H1 (cell line): ENCODE measurements around the gene SNAPIN.
A peak's percentile ranks its signal among the peaks of the same experiment; 100 is the strongest.

Experiments used
- ATF2 ChIP-seq: IDR thresholded peaks from 2 replicates; pipeline ENCODE4 v1.6.1; 2012; ENCODE audit warnings: low read length, inconsistent platforms
- CTCF ChIP-seq, 3 experiments: IDR thresholded peaks; 1 replicate in 2 of 3; 2 replicates in 1 of 3; pipeline versions ENCODE4 v1.5.1 to v1.6.1; 2011; ENCODE audit warnings: low read length in 3 of 3, mild to moderate bottlenecking in 3 of 3, inconsistent platforms in 2 of 3, low read depth in 1 of 3, moderate library complexity in 1 of 3; ENCODE audit not compliant: insufficient read depth in 1 of 3; ENCODE audit errors: control extremely low read depth in 1 of 3
- GABPA ChIP-seq: IDR thresholded peaks from 2 replicates; pipeline ENCODE4 v1.6.1; 2011; ENCODE audit warnings: mild to moderate bottlenecking, low read length, moderate library complexity, borderline replicate concordance; ENCODE audit not compliant: insufficient read depth
- MAX ChIP-seq: IDR thresholded peaks from 2 replicates; pipeline ENCODE4 v1.6.1; 2012; ENCODE audit warnings: inconsistent platforms
- POLR2A ChIP-seq, 2 experiments: IDR thresholded peaks; 1 replicate in 1 of 2; 2 replicates in 1 of 2; pipeline ENCODE4 v1.6.1; 2011; ENCODE audit warnings: low read depth in 2 of 2, low read length in 2 of 2, mild to moderate bottlenecking in 2 of 2; ENCODE audit errors: control extremely low read depth in 1 of 2
- POLR2AphosphoS5 ChIP-seq: IDR thresholded peaks from 2 replicates; pipeline ENCODE4 v1.6.1; 2011; ENCODE audit warnings: low read depth, low read length
- RAD21 ChIP-seq, 2 experiments: IDR thresholded peaks in 1 of 2; conservative IDR thresholded peaks in 1 of 2; 2 replicates each; pipeline ENCODE4 v1.6.1; 2011; ENCODE audit warnings: low read depth in 2 of 2, low read length in 2 of 2, improper control_type of control experiment in 1 of 2, inconsistent platforms in 1 of 2, mild to moderate bottlenecking in 1 of 2, moderate library complexity in 1 of 2
- RXRA ChIP-seq: IDR thresholded peaks from 2 replicates; pipeline ENCODE4 v1.6.1; 2011; ENCODE audit warnings: low read depth, mild to moderate bottlenecking, low read length, moderate library complexity; ENCODE audit not compliant: insufficient read depth
- USF2 ChIP-seq: IDR thresholded peaks from 2 replicates; pipeline ENCODE4 v1.6.1; 2011; ENCODE audit warnings: low read length, improper control_type of control experiment

GRCh38 chr1:153697191-153698019 lies 38.9 kb downstream of the SNAPIN start:
- TF ChIP-seq CTCF (IDR thresholded peaks at IDR 0.05; ENCODE audit: control extremely low read depth in 1 of 3, insufficient read depth in 1 of 3, low read depth in 1 of 3, low read length in 3 of 3): no peak
- TF ChIP-seq MAX: peak; percentile 74; the same call in 1 of the 2 replicates
- no peak for TF ChIP-seq ATF2
- no peak for TF ChIP-seq GABPA
- no peak for TF ChIP-seq POLR2A (IDR thresholded peaks at IDR 0.05; ENCODE audit: control extremely low read depth in 1 of 2, low read depth in 2 of 2, low read length in 2 of 2)
- no peak for TF ChIP-seq USF2
- peak; percentile 44; the same call in 1 of the 2 replicates for TF ChIP-seq POLR2AphosphoS5
- no peak for TF ChIP-seq RXRA
- TF ChIP-seq RAD21 (IDR thresholded peaks at IDR 0.05 in 1 of 2, conservative IDR thresholded peaks at IDR 0.05 in 1 of 2; ENCODE audit: low read depth in 2 of 2, low read length in 2 of 2): peak; percentile 7 to 9; a peak in 2 of 4 replicates
